HEK293 (cell line): ENCODE measurements around the gene SPIB.

Experiments used
- KLF10 ChIP-seq: fragments of 450-650 bp; IDR thresholded peaks from 2 replicates; pipeline ENCODE4 v1.5.1; 2018; ENCODE audit warnings: missing biosample characterization, mild to moderate bottlenecking, missing genetic modification characterization
- KLF17 ChIP-seq: fragments of 450-650 bp; formaldehyde crosslinking; IDR thresholded peaks from 2 replicates; pipeline ENCODE4 v1.5.1; 2016; ENCODE audit warnings: missing biosample characterization, missing genetic modification characterization
- KLF8 ChIP-seq: fragments of 450-650 bp; formaldehyde crosslinking; IDR thresholded peaks from 2 replicates; pipeline ENCODE4 v1.5.1; 2016; ENCODE audit warnings: missing biosample characterization, missing genetic modification characterization
- RBAK ChIP-seq: fragments of 450-650 bp; formaldehyde crosslinking; IDR thresholded peaks from 2 replicates; pipeline ENCODE4 v1.5.1; 2016; ENCODE audit warnings: missing biosample characterization, missing genetic modification characterization
- REPIN1 ChIP-seq: fragments of 450-650 bp; formaldehyde crosslinking; IDR thresholded peaks from 2 replicates; pipeline ENCODE4 v1.5.1; 2017; ENCODE audit warnings: missing biosample characterization, missing genetic modification characterization, low read depth
- WT1 ChIP-seq: fragments of 450-650 bp; formaldehyde crosslinking; IDR thresholded peaks from 2 replicates; pipeline ENCODE4 v1.5.1; 2016; ENCODE audit warnings: missing biosample characterization, missing genetic modification characterization
- ZBTB8A ChIP-seq: fragments of 450-650 bp; formaldehyde crosslinking; IDR thresholded peaks from 2 replicates; pipeline ENCODE4 v1.5.1; 2016; ENCODE audit warnings: missing biosample characterization, missing genetic modification characterization
- ZEB2 ChIP-seq: fragments of 450-650 bp; formaldehyde crosslinking; IDR thresholded peaks from 2 replicates; pipeline ENCODE4 v1.5.1; 2016; ENCODE audit warnings: missing biosample characterization, missing genetic modification characterization
- ZFHX2 ChIP-seq: fragments of 450-650 bp; formaldehyde crosslinking; conservative IDR thresholded peaks from 2 replicates; pipeline ENCODE4 v1.5.1; 2016; ENCODE audit warnings: missing biosample characterization, missing genetic modification characterization
- ZFP37 ChIP-seq: fragments of 450-650 bp; formaldehyde crosslinking; IDR thresholded peaks from 2 replicates; pipeline ENCODE4 v1.5.1; 2016; ENCODE audit warnings: missing biosample characterization, missing genetic modification characterization
- ZNF112 ChIP-seq: fragments of 450-650 bp; formaldehyde crosslinking; IDR thresholded peaks from 2 replicates; pipeline ENCODE4 v1.5.0; 2017; ENCODE audit warnings: missing biosample characterization, missing genetic modification characterization
- ZNF169 ChIP-seq: fragments of 450-650 bp; formaldehyde crosslinking; IDR thresholded peaks from 2 replicates; pipeline ENCODE4 v1.5.1; 2016; ENCODE audit warnings: missing biosample characterization, missing genetic modification characterization
- ZNF223 ChIP-seq: fragments of 450-650 bp; formaldehyde crosslinking; IDR thresholded peaks from 2 replicates; pipeline ENCODE4 v1.5.1; 2016; ENCODE audit warnings: missing biosample characterization, missing genetic modification characterization
- ZNF26 ChIP-seq: fragments of 450-650 bp; formaldehyde crosslinking; IDR thresholded peaks from 2 replicates; pipeline ENCODE4 v1.5.1; 2016; ENCODE audit warnings: missing biosample characterization, missing genetic modification characterization
- ZNF292 ChIP-seq: fragments of 450-650 bp; formaldehyde crosslinking; IDR thresholded peaks from 2 replicates; pipeline ENCODE4 v1.5.1; 2016; ENCODE audit warnings: low read depth, missing biosample characterization, missing genetic modification characterization, borderline replicate concordance
- ZNF350 ChIP-seq: fragments of 450-650 bp; formaldehyde crosslinking; IDR thresholded peaks from 2 replicates; pipeline ENCODE4 v1.5.0; 2017; ENCODE audit warnings: missing biosample characterization, mild to moderate bottlenecking, missing genetic modification characterization
- ZNF433 ChIP-seq: fragments of 450-650 bp; formaldehyde crosslinking; IDR thresholded peaks from 2 replicates; pipeline ENCODE4 v1.5.1; 2016; ENCODE audit warnings: missing biosample characterization, missing genetic modification characterization, low read depth
- ZNF473 ChIP-seq: fragments of 450-650 bp; formaldehyde crosslinking; IDR thresholded peaks from 2 replicates; pipeline ENCODE4 v1.5.1; 2017; ENCODE audit warnings: missing biosample characterization, missing genetic modification characterization
- ZNF521 ChIP-seq: fragments of 450-650 bp; formaldehyde crosslinking; IDR thresholded peaks from 2 replicates; pipeline ENCODE4 v1.5.1; 2017; ENCODE audit warnings: missing biosample characterization, mild to moderate bottlenecking, missing genetic modification characterization
- ZNF626 ChIP-seq: fragments of 450-650 bp; sonication (Bioruptor Pico); formaldehyde crosslinking; IDR thresholded peaks from 2 replicates; pipeline ENCODE4 v1.5.1; 2018; ENCODE audit warnings: missing biosample characterization, missing genetic modification characterization, inconsistent platforms
- ZNF658 ChIP-seq: fragments of 450-650 bp; formaldehyde crosslinking; IDR thresholded peaks from 2 replicates; pipeline ENCODE4; 2016; ENCODE audit warnings: missing biosample characterization, missing genetic modification characterization
- ZNF830 ChIP-seq: fragments of 450-650 bp; IDR thresholded peaks from 2 replicates; pipeline ENCODE4 v1.5.0; 2018; ENCODE audit warnings: missing biosample characterization, missing genetic modification characterization, low read depth, mild to moderate bottlenecking, moderate library complexity
- TF ChIP-seq, protein P1 (sequence below): fragments of 450-650 bp; formaldehyde crosslinking; IDR thresholded peaks from 2 replicates; pipeline ENCODE4 v1.5.1; 2016; ENCODE audit warnings: missing biosample characterization, missing genetic modification characterization
- TF ChIP-seq, protein P2 (sequence below): fragments of 450-650 bp; formaldehyde crosslinking; IDR thresholded peaks from 2 replicates; pipeline ENCODE4 v1.5.1; 2016; ENCODE audit warnings: missing biosample characterization, missing genetic modification characterization
- TF ChIP-seq, protein P3 (sequence below): fragments of 450-650 bp; formaldehyde crosslinking; IDR thresholded peaks from 2 replicates; pipeline ENCODE4 v1.5.1; 2016; ENCODE audit warnings: missing biosample characterization, missing genetic modification characterization, borderline replicate concordance
- TF ChIP-seq, protein P4 (sequence below): fragments of 450-650 bp; formaldehyde crosslinking; IDR thresholded peaks from 2 replicates; pipeline ENCODE4 v1.5.1; 2016; ENCODE audit warnings: missing biosample characterization, missing genetic modification characterization

Gene SPIB

GRCh38 chr19:50376166-50377050 is 42.3 kb upstream of the SPIB start, which contains the start of gene NR1H2 (continued):
- TF ChIP-seq, protein P1, sequence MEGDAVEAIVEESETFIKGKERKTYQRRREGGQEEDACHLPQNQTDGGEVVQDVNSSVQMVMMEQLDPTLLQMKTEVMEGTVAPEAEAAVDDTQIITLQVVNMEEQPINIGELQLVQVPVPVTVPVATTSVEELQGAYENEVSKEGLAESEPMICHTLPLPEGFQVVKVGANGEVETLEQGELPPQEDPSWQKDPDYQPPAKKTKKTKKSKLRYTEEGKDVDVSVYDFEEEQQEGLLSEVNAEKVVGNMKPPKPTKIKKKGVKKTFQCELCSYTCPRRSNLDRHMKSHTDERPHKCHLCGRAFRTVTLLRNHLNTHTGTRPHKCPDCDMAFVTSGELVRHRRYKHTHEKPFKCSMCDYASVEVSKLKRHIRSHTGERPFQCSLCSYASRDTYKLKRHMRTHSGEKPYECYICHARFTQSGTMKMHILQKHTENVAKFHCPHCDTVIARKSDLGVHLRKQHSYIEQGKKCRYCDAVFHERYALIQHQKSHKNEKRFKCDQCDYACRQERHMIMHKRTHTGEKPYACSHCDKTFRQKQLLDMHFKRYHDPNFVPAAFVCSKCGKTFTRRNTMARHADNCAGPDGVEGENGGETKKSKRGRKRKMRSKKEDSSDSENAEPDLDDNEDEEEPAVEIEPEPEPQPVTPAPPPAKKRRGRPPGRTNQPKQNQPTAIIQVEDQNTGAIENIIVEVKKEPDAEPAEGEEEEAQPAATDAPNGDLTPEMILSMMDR (tag by site-specific recombination), result 0 out of 2 replicates have a peak, but pooled peaks have one; percentile 8
- TF ChIP-seq ZEB2 (tag by site-specific recombination), result peak; percentile 63; the same call in 1 of the 2 replicates
- TF ChIP-seq, protein P2, sequence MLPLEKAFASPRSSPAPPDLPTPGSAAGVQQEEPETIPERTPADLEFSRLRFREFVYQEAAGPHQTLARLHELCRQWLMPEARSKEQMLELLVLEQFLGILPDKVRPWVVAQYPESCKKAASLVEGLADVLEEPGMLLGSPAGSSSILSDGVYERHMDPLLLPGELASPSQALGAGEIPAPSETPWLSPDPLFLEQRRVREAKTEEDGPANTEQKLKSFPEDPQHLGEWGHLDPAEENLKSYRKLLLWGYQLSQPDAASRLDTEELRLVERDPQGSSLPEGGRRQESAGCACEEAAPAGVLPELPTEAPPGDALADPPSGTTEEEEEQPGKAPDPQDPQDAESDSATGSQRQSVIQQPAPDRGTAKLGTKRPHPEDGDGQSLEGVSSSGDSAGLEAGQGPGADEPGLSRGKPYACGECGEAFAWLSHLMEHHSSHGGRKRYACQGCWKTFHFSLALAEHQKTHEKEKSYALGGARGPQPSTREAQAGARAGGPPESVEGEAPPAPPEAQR (tag by site-specific recombination), result 0 out of 2 replicates have a peak, but pooled peaks have one; percentile 8
- peak; percentile 58; the same call in 1 of the 2 replicates for TF ChIP-seq KLF10 (tag by site-specific recombination)
- TF ChIP-seq ZFP37 (tag by site-specific recombination), result peak; percentile 94
- no peak for TF ChIP-seq ZNF223 (tag by site-specific recombination)
- TF ChIP-seq ZNF626, result no peak
- 0 out of 2 replicates have a peak, but pooled peaks have one; percentile 66 for TF ChIP-seq REPIN1 (tag by site-specific recombination)
- no peak for TF ChIP-seq ZNF473 (tag by site-specific recombination)
- TF ChIP-seq ZNF350 (tag by site-specific recombination), result no peak
- TF ChIP-seq ZNF169 (tag by site-specific recombination), result no peak
- peak; percentile 93 for TF ChIP-seq KLF8 (tag by site-specific recombination)
- TF ChIP-seq ZNF433, result no peak
- TF ChIP-seq ZNF292 (tag by site-specific recombination), result no peak
- no peak for TF ChIP-seq RBAK (tag by site-specific recombination)
- no peak for TF ChIP-seq ZBTB8A
- TF ChIP-seq ZNF112 (tag by site-specific recombination), result no peak
- no peak for TF ChIP-seq WT1 (tag by site-specific recombination)
- no peak for TF ChIP-seq ZNF658 (tag by site-specific recombination)
- TF ChIP-seq ZNF26 (tag by site-specific recombination), result no peak
- TF ChIP-seq, protein P3, sequence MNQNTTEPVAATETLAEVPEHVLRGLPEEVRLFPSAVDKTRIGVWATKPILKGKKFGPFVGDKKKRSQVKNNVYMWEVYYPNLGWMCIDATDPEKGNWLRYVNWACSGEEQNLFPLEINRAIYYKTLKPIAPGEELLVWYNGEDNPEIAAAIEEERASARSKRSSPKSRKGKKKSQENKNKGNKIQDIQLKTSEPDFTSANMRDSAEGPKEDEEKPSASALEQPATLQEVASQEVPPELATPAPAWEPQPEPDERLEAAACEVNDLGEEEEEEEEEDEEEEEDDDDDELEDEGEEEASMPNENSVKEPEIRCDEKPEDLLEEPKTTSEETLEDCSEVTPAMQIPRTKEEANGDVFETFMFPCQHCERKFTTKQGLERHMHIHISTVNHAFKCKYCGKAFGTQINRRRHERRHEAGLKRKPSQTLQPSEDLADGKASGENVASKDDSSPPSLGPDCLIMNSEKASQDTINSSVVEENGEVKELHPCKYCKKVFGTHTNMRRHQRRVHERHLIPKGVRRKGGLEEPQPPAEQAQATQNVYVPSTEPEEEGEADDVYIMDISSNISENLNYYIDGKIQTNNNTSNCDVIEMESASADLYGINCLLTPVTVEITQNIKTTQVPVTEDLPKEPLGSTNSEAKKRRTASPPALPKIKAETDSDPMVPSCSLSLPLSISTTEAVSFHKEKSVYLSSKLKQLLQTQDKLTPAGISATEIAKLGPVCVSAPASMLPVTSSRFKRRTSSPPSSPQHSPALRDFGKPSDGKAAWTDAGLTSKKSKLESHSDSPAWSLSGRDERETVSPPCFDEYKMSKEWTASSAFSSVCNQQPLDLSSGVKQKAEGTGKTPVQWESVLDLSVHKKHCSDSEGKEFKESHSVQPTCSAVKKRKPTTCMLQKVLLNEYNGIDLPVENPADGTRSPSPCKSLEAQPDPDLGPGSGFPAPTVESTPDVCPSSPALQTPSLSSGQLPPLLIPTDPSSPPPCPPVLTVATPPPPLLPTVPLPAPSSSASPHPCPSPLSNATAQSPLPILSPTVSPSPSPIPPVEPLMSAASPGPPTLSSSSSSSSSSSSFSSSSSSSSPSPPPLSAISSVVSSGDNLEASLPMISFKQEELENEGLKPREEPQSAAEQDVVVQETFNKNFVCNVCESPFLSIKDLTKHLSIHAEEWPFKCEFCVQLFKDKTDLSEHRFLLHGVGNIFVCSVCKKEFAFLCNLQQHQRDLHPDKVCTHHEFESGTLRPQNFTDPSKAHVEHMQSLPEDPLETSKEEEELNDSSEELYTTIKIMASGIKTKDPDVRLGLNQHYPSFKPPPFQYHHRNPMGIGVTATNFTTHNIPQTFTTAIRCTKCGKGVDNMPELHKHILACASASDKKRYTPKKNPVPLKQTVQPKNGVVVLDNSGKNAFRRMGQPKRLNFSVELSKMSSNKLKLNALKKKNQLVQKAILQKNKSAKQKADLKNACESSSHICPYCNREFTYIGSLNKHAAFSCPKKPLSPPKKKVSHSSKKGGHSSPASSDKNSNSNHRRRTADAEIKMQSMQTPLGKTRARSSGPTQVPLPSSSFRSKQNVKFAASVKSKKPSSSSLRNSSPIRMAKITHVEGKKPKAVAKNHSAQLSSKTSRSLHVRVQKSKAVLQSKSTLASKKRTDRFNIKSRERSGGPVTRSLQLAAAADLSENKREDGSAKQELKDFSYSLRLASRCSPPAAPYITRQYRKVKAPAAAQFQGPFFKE (tag by site-specific recombination), result no peak
- peak; percentile 47 for TF ChIP-seq ZFHX2
- TF ChIP-seq KLF17 (tag by site-specific recombination), result peak; percentile 82
- no peak for TF ChIP-seq ZNF830 (tag by site-specific recombination)
- TF ChIP-seq ZNF521 (tag by site-specific recombination), result no peak
- TF ChIP-seq, protein P4, sequence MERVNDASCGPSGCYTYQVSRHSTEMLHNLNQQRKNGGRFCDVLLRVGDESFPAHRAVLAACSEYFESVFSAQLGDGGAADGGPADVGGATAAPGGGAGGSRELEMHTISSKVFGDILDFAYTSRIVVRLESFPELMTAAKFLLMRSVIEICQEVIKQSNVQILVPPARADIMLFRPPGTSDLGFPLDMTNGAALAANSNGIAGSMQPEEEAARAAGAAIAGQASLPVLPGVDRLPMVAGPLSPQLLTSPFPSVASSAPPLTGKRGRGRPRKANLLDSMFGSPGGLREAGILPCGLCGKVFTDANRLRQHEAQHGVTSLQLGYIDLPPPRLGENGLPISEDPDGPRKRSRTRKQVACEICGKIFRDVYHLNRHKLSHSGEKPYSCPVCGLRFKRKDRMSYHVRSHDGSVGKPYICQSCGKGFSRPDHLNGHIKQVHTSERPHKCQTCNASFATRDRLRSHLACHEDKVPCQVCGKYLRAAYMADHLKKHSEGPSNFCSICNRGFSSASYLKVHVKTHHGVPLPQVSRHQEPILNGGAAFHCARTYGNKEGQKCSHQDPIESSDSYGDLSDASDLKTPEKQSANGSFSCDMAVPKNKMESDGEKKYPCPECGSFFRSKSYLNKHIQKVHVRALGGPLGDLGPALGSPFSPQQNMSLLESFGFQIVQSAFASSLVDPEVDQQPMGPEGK (tag by site-specific recombination), result peak; percentile 78
